ENCODE results near the gene MAP3K4. TPM values are rescaled to one million over a fixed set of nuclear protein-coding genes. Genes with fewer than 3 reads are reported as not detected.

Gene MAP3K4
- total RNA-seq, 1 donor from 2014 or later: 63.3 TPM

DNA sequence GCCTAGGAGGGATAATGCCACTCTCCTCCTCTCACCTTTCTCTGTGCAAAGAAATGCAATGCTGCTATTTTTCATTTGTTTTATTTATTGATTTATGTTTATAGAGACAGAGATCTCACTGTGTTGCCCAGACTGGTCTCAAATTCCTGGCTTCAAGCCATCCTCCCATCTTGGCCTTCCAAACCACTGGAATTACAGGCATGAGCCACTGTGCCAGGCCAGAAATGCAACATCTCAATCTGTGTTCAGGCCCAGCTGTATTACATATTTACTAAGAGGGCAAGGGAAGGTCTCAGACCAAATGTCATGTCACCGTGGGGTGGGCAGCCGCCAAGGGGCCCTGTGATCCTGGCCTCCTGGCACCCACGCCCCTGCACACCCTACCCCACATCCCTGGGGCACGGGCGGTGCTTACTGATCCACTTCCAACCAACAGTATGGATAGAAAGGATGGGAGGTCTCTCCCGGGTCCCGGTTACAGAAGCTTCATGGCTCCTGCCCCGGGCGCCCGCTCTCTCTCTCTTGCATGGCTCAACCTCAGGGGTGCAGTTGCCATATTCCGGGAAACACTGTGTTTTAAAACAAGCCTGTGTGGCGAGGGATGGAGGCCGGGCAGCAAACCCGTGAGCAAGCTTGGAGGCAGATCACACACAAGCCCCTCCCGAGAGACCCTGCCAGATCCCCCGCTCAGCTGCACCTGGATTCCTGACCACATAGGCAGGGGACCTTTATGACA, 170.5 kb downstream of the MAP3K4 start:
- DNase-seq: no peak
- H3K4me3 Mint-ChIP-seq (ENCODE audit: unreplicated experiment): no peak overlapping the region
- TF ChIP-seq, protein P1, sequence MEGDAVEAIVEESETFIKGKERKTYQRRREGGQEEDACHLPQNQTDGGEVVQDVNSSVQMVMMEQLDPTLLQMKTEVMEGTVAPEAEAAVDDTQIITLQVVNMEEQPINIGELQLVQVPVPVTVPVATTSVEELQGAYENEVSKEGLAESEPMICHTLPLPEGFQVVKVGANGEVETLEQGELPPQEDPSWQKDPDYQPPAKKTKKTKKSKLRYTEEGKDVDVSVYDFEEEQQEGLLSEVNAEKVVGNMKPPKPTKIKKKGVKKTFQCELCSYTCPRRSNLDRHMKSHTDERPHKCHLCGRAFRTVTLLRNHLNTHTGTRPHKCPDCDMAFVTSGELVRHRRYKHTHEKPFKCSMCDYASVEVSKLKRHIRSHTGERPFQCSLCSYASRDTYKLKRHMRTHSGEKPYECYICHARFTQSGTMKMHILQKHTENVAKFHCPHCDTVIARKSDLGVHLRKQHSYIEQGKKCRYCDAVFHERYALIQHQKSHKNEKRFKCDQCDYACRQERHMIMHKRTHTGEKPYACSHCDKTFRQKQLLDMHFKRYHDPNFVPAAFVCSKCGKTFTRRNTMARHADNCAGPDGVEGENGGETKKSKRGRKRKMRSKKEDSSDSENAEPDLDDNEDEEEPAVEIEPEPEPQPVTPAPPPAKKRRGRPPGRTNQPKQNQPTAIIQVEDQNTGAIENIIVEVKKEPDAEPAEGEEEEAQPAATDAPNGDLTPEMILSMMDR (IDR thresholded peaks at IDR 0.05; ENCODE audit: partially characterized antibody, unreplicated experiment): no peak
- H3K36me3 Mint-ChIP-seq (ENCODE audit: unreplicated experiment): peaks cover 25% of the 10 kb centered on the region
- H3K27ac Mint-ChIP-seq (ENCODE audit: unreplicated experiment): no peak overlapping the region
- H3K27me3 Mint-ChIP-seq (ENCODE audit: unreplicated experiment): no peaks in the 10 kb centered on the region
- H3K4me1 Mint-ChIP-seq (ENCODE audit: low read depth, unreplicated experiment): peaks cover 9% of the 10 kb centered on the region
- no peaks in the 10 kb centered on the region for H3K9me3 Mint-ChIP-seq (ENCODE audit: unreplicated experiment)

DNA sequence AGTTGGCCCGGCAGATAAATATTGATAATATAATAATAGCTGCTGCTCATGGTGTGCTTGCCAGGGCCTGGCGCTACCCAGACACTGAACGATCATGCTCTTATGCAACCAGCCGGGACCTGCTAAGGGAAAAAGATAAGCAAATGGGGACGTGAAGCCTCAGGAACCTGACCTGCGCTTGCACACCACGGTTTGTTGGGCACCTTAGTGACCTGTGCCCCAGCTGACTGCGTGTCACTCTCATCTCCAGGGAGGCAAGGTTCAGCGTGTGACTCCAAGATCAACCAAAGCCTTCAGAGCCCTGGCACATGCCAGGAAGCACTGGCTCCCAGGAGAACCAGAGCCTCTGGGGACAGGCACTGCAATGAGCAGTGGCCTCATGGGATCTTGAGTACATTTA, 171.2 kb downstream of the MAP3K4 start:
- no peak overlapping the region for H3K27ac Mint-ChIP-seq (ENCODE audit: unreplicated experiment)
- no peaks in the 10 kb centered on the region for H3K27me3 Mint-ChIP-seq (ENCODE audit: unreplicated experiment)
- no peaks in the 10 kb centered on the region for H3K9me3 Mint-ChIP-seq (ENCODE audit: unreplicated experiment)
- H3K4me1 Mint-ChIP-seq (ENCODE audit: low read depth, unreplicated experiment): peaks cover 9% of the 10 kb centered on the region
- no peak overlapping the region for H3K4me3 Mint-ChIP-seq (ENCODE audit: unreplicated experiment)
- TF ChIP-seq, protein P1 (IDR thresholded peaks at IDR 0.05; ENCODE audit: partially characterized antibody, unreplicated experiment): no peak
- no peak for DNase-seq
- H3K36me3 Mint-ChIP-seq (ENCODE audit: unreplicated experiment): peaks cover 21% of the 10 kb centered on the region

DNA sequence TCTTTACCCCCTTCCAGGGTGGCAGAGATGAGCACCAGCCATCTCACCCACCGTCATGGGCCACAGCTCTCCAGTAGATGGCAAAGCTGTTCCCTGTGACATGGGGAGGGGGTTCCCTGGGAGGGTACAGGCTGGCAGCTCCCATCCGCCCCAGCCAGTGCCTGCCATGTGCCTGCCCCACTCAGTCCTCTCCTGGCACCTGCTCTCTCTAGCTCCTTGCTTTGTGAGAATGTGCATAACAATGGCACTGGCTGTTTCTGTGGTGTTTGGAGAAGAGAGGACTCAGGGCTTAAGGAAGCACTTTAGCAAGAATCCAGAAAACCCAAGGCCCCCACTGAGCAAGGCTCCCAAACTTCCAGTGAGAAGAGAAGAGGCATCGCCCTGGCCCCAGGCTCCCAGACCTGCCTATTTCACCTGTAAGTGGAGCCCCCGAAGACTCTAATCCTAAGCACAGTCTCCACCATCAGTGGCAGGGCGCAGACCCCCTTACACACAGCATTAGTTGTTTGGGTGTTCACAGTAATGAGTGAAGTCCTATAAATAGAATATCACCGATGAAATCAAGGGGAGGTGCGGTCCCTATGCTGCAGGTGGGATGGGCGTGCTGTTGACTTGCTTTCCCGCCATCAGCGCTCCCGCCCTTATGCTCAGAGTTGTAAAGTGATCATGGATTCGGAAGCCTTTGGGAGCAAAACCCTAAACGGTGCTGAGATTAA, 172.1 kb downstream of the MAP3K4 start:
- no peaks in the 10 kb centered on the region for H3K9me3 Mint-ChIP-seq (ENCODE audit: unreplicated experiment)
- H3K27ac Mint-ChIP-seq (ENCODE audit: unreplicated experiment): no peak overlapping the region
- TF ChIP-seq, protein P1 (IDR thresholded peaks at IDR 0.05; ENCODE audit: partially characterized antibody, unreplicated experiment): no peak
- H3K36me3 Mint-ChIP-seq (ENCODE audit: unreplicated experiment): peaks cover 14% of the 10 kb centered on the region
- H3K4me3 Mint-ChIP-seq (ENCODE audit: unreplicated experiment): no peak overlapping the region
- no peaks in the 10 kb centered on the region for H3K27me3 Mint-ChIP-seq (ENCODE audit: unreplicated experiment)
- DNase-seq: no peak
- H3K4me1 Mint-ChIP-seq (ENCODE audit: low read depth, unreplicated experiment): peaks cover 12% of the 10 kb centered on the region

DNA sequence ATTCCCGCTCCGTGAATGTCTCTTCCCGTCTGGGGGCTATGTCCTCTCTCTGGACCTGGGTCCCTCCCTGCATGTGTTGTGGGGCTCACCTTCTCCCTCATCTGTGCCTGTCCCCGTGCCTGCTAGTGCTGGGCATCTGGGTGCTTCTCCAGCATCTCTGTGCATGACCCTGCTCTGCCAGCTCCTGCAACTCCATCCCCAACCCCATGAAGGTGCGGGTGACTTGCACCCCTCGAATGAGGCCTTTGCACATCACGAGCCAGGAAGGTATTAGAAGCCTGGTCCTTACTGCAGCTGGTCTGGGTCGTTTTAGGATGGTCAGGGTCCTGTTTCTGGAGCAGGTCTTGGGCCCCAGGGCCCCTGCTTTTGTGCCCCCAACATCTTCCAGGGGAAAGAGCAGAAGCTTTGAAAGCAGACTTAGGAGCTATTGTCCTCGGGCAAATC, 172.6 kb downstream of the MAP3K4 start:
- Mint-ChIP-seq H3K4me1 (ENCODE audit: low read depth, unreplicated experiment) (peaks cover 16% of the 10 kb centered on the region), H3K27me3 (ENCODE audit: unreplicated experiment) (no peaks in the 10 kb centered on the region), H3K36me3 (ENCODE audit: unreplicated experiment) (peaks cover 14% of the 10 kb centered on the region), H3K27ac (ENCODE audit: unreplicated experiment) (no peak overlapping the region), H3K4me3 (ENCODE audit: unreplicated experiment) (no peak overlapping the region), H3K9me3 (ENCODE audit: unreplicated experiment) (no peaks in the 10 kb centered on the region)
- TF ChIP-seq, protein P1 (IDR thresholded peaks at IDR 0.05; ENCODE audit: partially characterized antibody, unreplicated experiment): no peak
- DNase-seq: no peak

DNA sequence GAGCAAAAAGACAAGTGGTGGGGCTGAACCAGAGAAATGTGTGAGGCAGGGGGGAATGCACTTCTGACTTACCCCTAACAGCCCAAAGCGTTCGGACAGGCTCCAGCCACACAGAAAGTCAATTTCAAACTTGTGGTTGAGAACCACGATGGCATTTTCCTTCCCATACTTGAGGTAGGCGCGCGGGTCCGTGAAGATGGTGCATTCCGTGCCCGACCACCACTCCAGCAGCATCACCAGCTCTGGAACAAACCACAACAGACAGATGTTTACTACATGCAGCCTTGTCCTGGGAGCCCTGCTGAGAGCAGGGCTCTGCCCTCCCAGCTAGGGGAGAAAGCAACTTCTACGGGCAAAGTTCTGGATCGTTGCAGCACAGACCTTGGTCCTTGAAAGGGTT, 174.6 kb downstream of the MAP3K4 start:
- DNase-seq: no peak
- Mint-ChIP-seq H3K27me3 (ENCODE audit: unreplicated experiment) (no peaks in the 10 kb centered on the region), H3K4me3 (ENCODE audit: unreplicated experiment) (no peak overlapping the region), H3K36me3 (ENCODE audit: unreplicated experiment) (peaks cover 14% of the 10 kb centered on the region), H3K27ac (ENCODE audit: unreplicated experiment) (no peak overlapping the region), H3K4me1 (ENCODE audit: low read depth, unreplicated experiment) (peaks cover 22% of the 10 kb centered on the region), H3K9me3 (ENCODE audit: unreplicated experiment) (peaks cover 4% of the 10 kb centered on the region)
- TF ChIP-seq, protein P1 (IDR thresholded peaks at IDR 0.05; ENCODE audit: partially characterized antibody, unreplicated experiment): no peak
